ENCODE data around the gene CACNG3. TPM values are rescaled to one million over a fixed set of nuclear protein-coding genes. Genes with fewer than 3 reads are reported as not detected.

The CACNG3 gene
- 0.37 TPM for polyA plus RNA-seq (2013, experiment 1 of 4)
- not detected for polyA plus RNA-seq (2013, experiment 2 of 4)
- 0.16 TPM for polyA plus RNA-seq (2013, experiment 3 of 4)
- 0.16 TPM for polyA plus RNA-seq (2013, experiment 4 of 4)

GRCh38 chr16:24255456-24256371 is at the start of gene CACNG3:
CACNG3 (plus strand) TSS chr16:24256335; CDS start chr16:24256755, 420 bp downstream.
- Histone ChIP-seq H3K4me3 (ENCODE audit: insufficient read depth, low read depth, low read length) (peak within 1 kb of the TSS; percentile 24), H3K27me3 (ENCODE audit: control insufficient read depth, insufficient read depth, low read length, poor library complexity, severe bottlenecking) (peaks cover 53% of the 10 kb centered on the region)
- 4 to 5% methylated on average over 54 of the region's 54 CpGs for WGBS, 2 experiments

GRCh38 chr16:24206926-24207325 is 49.2 kb upstream of the CACNG3 start:
- Histone ChIP-seq H3K27me3 (ENCODE audit: control insufficient read depth, insufficient read depth, low read length, poor library complexity, severe bottlenecking) (peaks cover 39% of the 10 kb centered on the region), H3K36me3 (ENCODE audit: control insufficient read depth, insufficient read depth, low read length) (no peaks in the 10 kb centered on the region), H3K4me3 (ENCODE audit: insufficient read depth, low read depth, low read length) (no peak overlapping the region), H3K9me3 (ENCODE audit: control insufficient read depth, low read length) (no peaks in the 10 kb centered on the region), H3K4me1 (ENCODE audit: control insufficient read depth, insufficient read depth, low read length) (peaks cover 20% of the 10 kb centered on the region), H3K27ac (ENCODE audit: insufficient read depth, low read depth, low read length, poor library complexity, severe bottlenecking) (no peak overlapping the region)
- WGBS, 2 experiments = 72 to 74% methylated on average over 3 of the region's 3 CpGs

More at GRCh38 chr16:24255456-24256371, at the start of gene CACNG3:
- Histone ChIP-seq H3K36me3 (ENCODE audit: control insufficient read depth, insufficient read depth, low read length) (no peaks in the 10 kb centered on the region), H3K27ac (ENCODE audit: insufficient read depth, low read depth, low read length, poor library complexity, severe bottlenecking) (no peak within 1 kb of the TSS), H3K4me1 (ENCODE audit: control insufficient read depth, insufficient read depth, low read length) (peaks cover 4% of the 10 kb centered on the region), H3K9me3 (ENCODE audit: control insufficient read depth, low read length) (no peaks in the 10 kb centered on the region)

GRCh38 chr16:24208710-24209109 is 47.4 kb upstream of the CACNG3 start:
- H3K27ac ChIP-seq (ENCODE audit: insufficient read depth, low read depth, low read length, poor library complexity, severe bottlenecking) = no peak overlapping the region
- WGBS, 2 experiments = 13 to 20% methylated on average over 5 of the region's 5 CpGs
- peaks cover 39% of the 10 kb centered on the region for H3K27me3 ChIP-seq (ENCODE audit: control insufficient read depth, insufficient read depth, low read length, poor library complexity, severe bottlenecking)
- peaks cover 20% of the 10 kb centered on the region for H3K4me1 ChIP-seq (ENCODE audit: control insufficient read depth, insufficient read depth, low read length)
- no peaks in the 10 kb centered on the region for H3K9me3 ChIP-seq (ENCODE audit: control insufficient read depth, low read length)
- no peaks in the 10 kb centered on the region for H3K36me3 ChIP-seq (ENCODE audit: control insufficient read depth, insufficient read depth, low read length)
- no peak overlapping the region for H3K4me3 ChIP-seq (ENCODE audit: insufficient read depth, low read depth, low read length)

GRCh38 chr16:24214992-24215391 is 41.1 kb upstream of the CACNG3 start:
- 93 to 94% methylated on average over 3 of the region's 3 CpGs for WGBS, 2 experiments
- peaks cover 14% of the 10 kb centered on the region for H3K27me3 ChIP-seq (ENCODE audit: control insufficient read depth, insufficient read depth, low read length, poor library complexity, severe bottlenecking)
- peaks cover 13% of the 10 kb centered on the region for H3K4me1 ChIP-seq (ENCODE audit: control insufficient read depth, insufficient read depth, low read length)
- H3K36me3 ChIP-seq (ENCODE audit: control insufficient read depth, insufficient read depth, low read length) = no peaks in the 10 kb centered on the region
- H3K4me3 ChIP-seq (ENCODE audit: insufficient read depth, low read depth, low read length) = no peak overlapping the region
- H3K27ac ChIP-seq (ENCODE audit: insufficient read depth, low read depth, low read length, poor library complexity, severe bottlenecking) = no peak overlapping the region
- H3K9me3 ChIP-seq (ENCODE audit: control insufficient read depth, low read length) = no peaks in the 10 kb centered on the region

GRCh38 chr16:24216961-24217360 is 39.2 kb upstream of the CACNG3 start:
- Histone ChIP-seq H3K4me1 (ENCODE audit: control insufficient read depth, insufficient read depth, low read length) (peaks cover 13% of the 10 kb centered on the region), H3K27ac (ENCODE audit: insufficient read depth, low read depth, low read length, poor library complexity, severe bottlenecking) (no peak overlapping the region), H3K27me3 (ENCODE audit: control insufficient read depth, insufficient read depth, low read length, poor library complexity, severe bottlenecking) (no peaks in the 10 kb centered on the region), H3K9me3 (ENCODE audit: control insufficient read depth, low read length) (no peaks in the 10 kb centered on the region), H3K4me3 (ENCODE audit: insufficient read depth, low read depth, low read length) (no peak overlapping the region), H3K36me3 (ENCODE audit: control insufficient read depth, insufficient read depth, low read length) (no peaks in the 10 kb centered on the region)

- no peaks in the 10 kb centered on the region for H3K9me3 ChIP-seq (ENCODE audit: control insufficient read depth, low read length)
- no peak overlapping the region for H3K4me3 ChIP-seq (ENCODE audit: insufficient read depth, low read depth, low read length)
- WGBS, 2 experiments = 90 to 97% methylated on average over 3 of the region's 3 CpGs
- H3K27ac ChIP-seq (ENCODE audit: insufficient read depth, low read depth, low read length, poor library complexity, severe bottlenecking) = no peak overlapping the region
- H3K27me3 ChIP-seq (ENCODE audit: control insufficient read depth, insufficient read depth, low read length, poor library complexity, severe bottlenecking) = no peaks in the 10 kb centered on the region
- no peaks in the 10 kb centered on the region for H3K36me3 ChIP-seq (ENCODE audit: control insufficient read depth, insufficient read depth, low read length)
- H3K4me1 ChIP-seq (ENCODE audit: control insufficient read depth, insufficient read depth, low read length) = peaks cover 13% of the 10 kb centered on the region
Observed at GRCh38 chr16:24217461-24217860, 38.7 kb upstream of the CACNG3 start.

GRCh38 chr16:24218299-24218698 is 37.8 kb upstream of the CACNG3 start:
- Histone ChIP-seq H3K27ac (ENCODE audit: insufficient read depth, low read depth, low read length, poor library complexity, severe bottlenecking) (no peak overlapping the region), H3K4me1 (ENCODE audit: control insufficient read depth, insufficient read depth, low read length) (peaks cover 13% of the 10 kb centered on the region), H3K27me3 (ENCODE audit: control insufficient read depth, insufficient read depth, low read length, poor library complexity, severe bottlenecking) (no peaks in the 10 kb centered on the region), H3K9me3 (ENCODE audit: control insufficient read depth, low read length) (no peaks in the 10 kb centered on the region), H3K4me3 (ENCODE audit: insufficient read depth, low read depth, low read length) (no peak overlapping the region), H3K36me3 (ENCODE audit: control insufficient read depth, insufficient read depth, low read length) (no peaks in the 10 kb centered on the region)
- WGBS, 2 experiments = 94% methylated on average over 4 of the region's 4 CpGs

GRCh38 chr16:24221219-24221618 is 34.9 kb upstream of the CACNG3 start:
- H3K27ac ChIP-seq (ENCODE audit: insufficient read depth, low read depth, low read length, poor library complexity, severe bottlenecking) = no peak overlapping the region
- H3K27me3 ChIP-seq (ENCODE audit: control insufficient read depth, insufficient read depth, low read length, poor library complexity, severe bottlenecking) = no peaks in the 10 kb centered on the region
- H3K4me1 ChIP-seq (ENCODE audit: control insufficient read depth, insufficient read depth, low read length) = peaks cover 4% of the 10 kb centered on the region
- WGBS, 2 experiments = 95 to 96% methylated on average over 2 of the region's 2 CpGs
- no peaks in the 10 kb centered on the region for H3K36me3 ChIP-seq (ENCODE audit: control insufficient read depth, insufficient read depth, low read length)
- H3K4me3 ChIP-seq (ENCODE audit: insufficient read depth, low read depth, low read length) = no peak overlapping the region
- no peaks in the 10 kb centered on the region for H3K9me3 ChIP-seq (ENCODE audit: control insufficient read depth, low read length)

GRCh38 chr16:24228514-24228913 is 27.6 kb upstream of the CACNG3 start:
- H3K27ac ChIP-seq (ENCODE audit: insufficient read depth, low read depth, low read length, poor library complexity, severe bottlenecking) = no peak overlapping the region
- no peaks in the 10 kb centered on the region for H3K27me3 ChIP-seq (ENCODE audit: control insufficient read depth, insufficient read depth, low read length, poor library complexity, severe bottlenecking)
- 83 to 92% methylated on average over 6 to 7 of the region's 7 CpGs for WGBS, 2 experiments
- H3K36me3 ChIP-seq (ENCODE audit: control insufficient read depth, insufficient read depth, low read length) = no peaks in the 10 kb centered on the region
- H3K4me3 ChIP-seq (ENCODE audit: insufficient read depth, low read depth, low read length) = no peak overlapping the region
- H3K4me1 ChIP-seq (ENCODE audit: control insufficient read depth, insufficient read depth, low read length) = no peaks in the 10 kb centered on the region
- no peaks in the 10 kb centered on the region for H3K9me3 ChIP-seq (ENCODE audit: control insufficient read depth, low read length)

- Histone ChIP-seq H3K27ac (ENCODE audit: insufficient read depth, low read depth, low read length, poor library complexity, severe bottlenecking) (no peak overlapping the region), H3K4me3 (ENCODE audit: insufficient read depth, low read depth, low read length) (no peak overlapping the region), H3K9me3 (ENCODE audit: control insufficient read depth, low read length) (no peaks in the 10 kb centered on the region), H3K27me3 (ENCODE audit: control insufficient read depth, insufficient read depth, low read length, poor library complexity, severe bottlenecking) (no peaks in the 10 kb centered on the region), H3K4me1 (ENCODE audit: control insufficient read depth, insufficient read depth, low read length) (no peaks in the 10 kb centered on the region), H3K36me3 (ENCODE audit: control insufficient read depth, insufficient read depth, low read length) (no peaks in the 10 kb centered on the region)
- WGBS, 2 experiments = 98 to 100% methylated on average over 2 of the region's 2 CpGs
Observed at GRCh38 chr16:24232936-24233335, 23.2 kb upstream of the CACNG3 start.
